Suprapubic skin (tissue), 3 donors: ENCODE measurements around the gene SULT1B1.

Experiments
- POLR2AphosphoS5 ChIP-seq, 3 donors: sonication (generic); formaldehyde crosslinking; IDR thresholded peaks; one replicate each; pipeline ENCODE4 v1.6.1; 2017; ENCODE audit warnings: antibody characterized with exemption in 3 of 3
- TF ChIP-seq, protein P1 (sequence below), 2 donors: fragments of 200-600 bp in 1 of 2; fragments of 450-650 bp in 1 of 2; sonication (generic) in 1 of 2; IDR thresholded peaks; one replicate each; pipeline ENCODE4 v1.5.1; 2016 to 2019; ENCODE audit warnings: antibody characterized with exemption in 2 of 2, mild to moderate bottlenecking in 1 of 2, moderate library complexity in 1 of 2

DNA sequence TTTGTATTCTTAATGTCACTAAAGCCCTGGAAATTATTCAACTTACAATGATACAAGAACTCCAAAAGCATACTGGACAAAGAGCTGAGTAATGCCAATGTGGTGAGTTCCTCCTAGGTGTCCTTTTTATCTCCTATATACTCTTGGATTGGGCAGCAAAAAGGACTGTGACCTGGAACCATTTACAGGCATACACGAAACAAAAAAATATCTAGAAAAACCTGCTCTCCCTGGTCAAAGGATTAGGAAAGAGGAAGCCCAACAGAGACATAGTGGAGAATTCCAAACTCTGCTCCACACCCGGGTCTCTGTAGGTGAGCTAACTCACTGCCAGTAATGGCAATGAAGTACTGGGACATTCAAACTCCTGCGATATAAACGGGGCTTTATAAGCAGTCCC lies 25.3 kb downstream of the SULT1B1 start:
- no peak for TF ChIP-seq POLR2AphosphoS5 (IDR thresholded peaks at IDR 0.05)
- TF ChIP-seq, protein P1, sequence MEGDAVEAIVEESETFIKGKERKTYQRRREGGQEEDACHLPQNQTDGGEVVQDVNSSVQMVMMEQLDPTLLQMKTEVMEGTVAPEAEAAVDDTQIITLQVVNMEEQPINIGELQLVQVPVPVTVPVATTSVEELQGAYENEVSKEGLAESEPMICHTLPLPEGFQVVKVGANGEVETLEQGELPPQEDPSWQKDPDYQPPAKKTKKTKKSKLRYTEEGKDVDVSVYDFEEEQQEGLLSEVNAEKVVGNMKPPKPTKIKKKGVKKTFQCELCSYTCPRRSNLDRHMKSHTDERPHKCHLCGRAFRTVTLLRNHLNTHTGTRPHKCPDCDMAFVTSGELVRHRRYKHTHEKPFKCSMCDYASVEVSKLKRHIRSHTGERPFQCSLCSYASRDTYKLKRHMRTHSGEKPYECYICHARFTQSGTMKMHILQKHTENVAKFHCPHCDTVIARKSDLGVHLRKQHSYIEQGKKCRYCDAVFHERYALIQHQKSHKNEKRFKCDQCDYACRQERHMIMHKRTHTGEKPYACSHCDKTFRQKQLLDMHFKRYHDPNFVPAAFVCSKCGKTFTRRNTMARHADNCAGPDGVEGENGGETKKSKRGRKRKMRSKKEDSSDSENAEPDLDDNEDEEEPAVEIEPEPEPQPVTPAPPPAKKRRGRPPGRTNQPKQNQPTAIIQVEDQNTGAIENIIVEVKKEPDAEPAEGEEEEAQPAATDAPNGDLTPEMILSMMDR (IDR thresholded peaks at IDR 0.05), result no peak
